ENCODE measurements around the gene CDK2AP2. TPM values are rescaled to one million over a fixed set of nuclear protein-coding genes. Genes with fewer than 3 reads are reported as not detected.

CDK2AP2 gene
- total and polyA plus RNA-seq, 10 of the 15 experiments (the other 5 are each of a cell fraction or from before 2014, with no cell fraction given), result 8.0 to 177 (median 40.9) TPM

DNA sequence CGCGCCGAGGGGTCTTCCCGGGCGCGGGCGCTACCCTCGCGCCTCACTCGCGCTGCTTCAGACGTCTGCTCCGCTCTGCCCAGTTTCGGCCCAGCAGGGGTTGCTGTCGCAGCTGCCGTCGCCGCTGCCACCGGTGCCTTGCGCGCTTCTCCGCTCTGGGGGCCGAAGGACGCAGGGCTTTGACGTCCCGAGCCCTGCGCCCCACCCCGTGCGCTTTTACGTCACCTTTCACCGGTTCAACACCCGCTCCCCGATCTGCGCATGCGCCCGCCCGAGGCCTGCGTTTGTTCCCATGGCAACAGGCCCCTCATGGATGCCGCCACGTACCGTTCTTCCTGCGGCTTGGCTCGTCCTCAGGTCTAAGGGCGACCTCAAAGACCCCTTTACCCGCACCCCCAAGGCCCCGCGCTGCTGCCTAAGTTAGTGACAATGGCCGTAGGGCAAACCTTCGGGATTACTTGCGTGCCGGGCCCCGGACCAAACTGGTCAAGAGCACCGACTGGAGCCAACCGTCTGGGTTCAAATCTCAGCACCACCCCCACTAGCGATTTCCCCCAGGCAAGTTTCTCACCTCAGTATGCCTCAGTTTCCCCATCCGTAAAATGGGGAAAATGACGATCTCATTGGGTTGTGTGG, 642 bp upstream of the CDK2AP2 start (continued):
- peak; percentile 90 for TF ChIP-seq NKRF (conservative IDR thresholded peaks at IDR 0.05)
- TF ChIP-seq CHD2 (IDR thresholded peaks at IDR 0.05; ENCODE audit: borderline replicate concordance, low read depth, low read length), result no peak
- peak; percentile 98 for TF ChIP-seq CREB1 (IDR thresholded peaks at IDR 0.05; ENCODE audit: low read depth)
- no peak for TF ChIP-seq DPF2 (IDR thresholded peaks at IDR 0.05)
- no peak for TF ChIP-seq RBBP5 (conservative IDR thresholded peaks at IDR 0.05)
- TF ChIP-seq BRCA1 (IDR thresholded peaks at IDR 0.05; ENCODE audit: low read depth, low read length), result no peak
- TF ChIP-seq, protein P1, sequence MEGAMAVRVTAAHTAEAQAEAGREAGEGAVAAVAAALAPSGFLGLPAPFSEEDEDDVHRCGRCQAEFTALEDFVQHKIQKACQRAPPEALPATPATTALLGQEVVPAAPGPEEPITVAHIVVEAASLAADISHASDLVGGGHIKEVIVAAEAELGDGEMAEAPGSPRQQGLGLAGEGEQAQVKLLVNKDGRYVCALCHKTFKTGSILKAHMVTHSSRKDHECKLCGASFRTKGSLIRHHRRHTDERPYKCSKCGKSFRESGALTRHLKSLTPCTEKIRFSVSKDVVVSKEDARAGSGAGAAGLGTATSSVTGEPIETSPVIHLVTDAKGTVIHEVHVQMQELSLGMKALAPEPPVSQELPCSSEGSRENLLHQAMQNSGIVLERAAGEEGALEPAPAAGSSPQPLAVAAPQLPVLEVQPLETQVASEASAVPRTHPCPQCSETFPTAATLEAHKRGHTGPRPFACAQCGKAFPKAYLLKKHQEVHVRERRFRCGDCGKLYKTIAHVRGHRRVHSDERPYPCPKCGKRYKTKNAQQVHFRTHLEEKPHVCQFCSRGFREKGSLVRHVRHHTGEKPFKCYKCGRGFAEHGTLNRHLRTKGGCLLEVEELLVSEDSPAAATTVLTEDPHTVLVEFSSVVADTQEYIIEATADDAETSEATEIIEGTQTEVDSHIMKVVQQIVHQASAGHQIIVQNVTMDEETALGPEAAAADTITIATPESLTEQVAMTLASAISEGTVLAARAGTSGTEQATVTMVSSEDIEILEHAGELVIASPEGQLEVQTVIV (IDR thresholded peaks at IDR 0.05; ENCODE audit: borderline replicate concordance, partially characterized antibody), result no peak
- TF ChIP-seq SMARCA5 (IDR thresholded peaks at IDR 0.05), result peak; percentile 60
- TF ChIP-seq IKZF1 (conservative IDR thresholded peaks at IDR 0.05), result peak; percentile 78
- no peak for TF ChIP-seq MTA3 (IDR thresholded peaks at IDR 0.05; ENCODE audit: borderline replicate concordance, low read length)
- 0 out of 2 replicates have a peak, but pooled peaks have one; percentile 45 for TF ChIP-seq BACH1 (IDR thresholded peaks at IDR 0.05; ENCODE audit: borderline replicate concordance)
- no peak for TF ChIP-seq ATF3 (IDR thresholded peaks at IDR 0.05; ENCODE audit: borderline replicate concordance, extremely low read depth, low read depth, low read length)
- no peak for TF ChIP-seq ZNF622 (IDR thresholded peaks at IDR 0.05)
- TF ChIP-seq SIX5 (IDR thresholded peaks at IDR 0.05; ENCODE audit: low read depth, low read length, severe bottlenecking), result peak; percentile 11
- no peak for TF ChIP-seq FOXK2 (IDR thresholded peaks at IDR 0.05)
- 0 out of 2 replicates have a peak, but pooled peaks have one; percentile 26 for TF ChIP-seq POLR2AphosphoS5 (IDR thresholded peaks at IDR 0.05; ENCODE audit: low read length)
- no peak for TF ChIP-seq NFIC (IDR thresholded peaks at IDR 0.05; ENCODE audit: low read depth, low read length)
- TF ChIP-seq NFXL1 (IDR thresholded peaks at IDR 0.05; ENCODE audit: borderline replicate concordance), result no peak
- peak; percentile 22; the same call in 1 of the 2 replicates for TF ChIP-seq RUNX3 (IDR thresholded peaks at IDR 0.05; ENCODE audit: low read length)
- TF ChIP-seq, protein P2, sequence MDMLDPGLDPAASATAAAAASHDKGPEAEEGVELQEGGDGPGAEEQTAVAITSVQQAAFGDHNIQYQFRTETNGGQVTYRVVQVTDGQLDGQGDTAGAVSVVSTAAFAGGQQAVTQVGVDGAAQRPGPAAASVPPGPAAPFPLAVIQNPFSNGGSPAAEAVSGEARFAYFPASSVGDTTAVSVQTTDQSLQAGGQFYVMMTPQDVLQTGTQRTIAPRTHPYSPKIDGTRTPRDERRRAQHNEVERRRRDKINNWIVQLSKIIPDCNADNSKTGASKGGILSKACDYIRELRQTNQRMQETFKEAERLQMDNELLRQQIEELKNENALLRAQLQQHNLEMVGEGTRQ (IDR thresholded peaks at IDR 0.05; ENCODE audit: borderline replicate concordance, low read depth, low read length), result no peak; the same call in 1 of the 2 replicates
- TF ChIP-seq EGR1 (IDR thresholded peaks at IDR 0.05; ENCODE audit: borderline replicate concordance in 1 of 2, low read depth in 2 of 2, low read length in 2 of 2), result no peak
- no peak for TF ChIP-seq MTA2 (IDR thresholded peaks at IDR 0.05; ENCODE audit: low read depth)
- TF ChIP-seq CBX3 (IDR thresholded peaks at IDR 0.05; ENCODE audit: borderline replicate concordance, low read depth), result no peak
- TF ChIP-seq, protein P3, sequence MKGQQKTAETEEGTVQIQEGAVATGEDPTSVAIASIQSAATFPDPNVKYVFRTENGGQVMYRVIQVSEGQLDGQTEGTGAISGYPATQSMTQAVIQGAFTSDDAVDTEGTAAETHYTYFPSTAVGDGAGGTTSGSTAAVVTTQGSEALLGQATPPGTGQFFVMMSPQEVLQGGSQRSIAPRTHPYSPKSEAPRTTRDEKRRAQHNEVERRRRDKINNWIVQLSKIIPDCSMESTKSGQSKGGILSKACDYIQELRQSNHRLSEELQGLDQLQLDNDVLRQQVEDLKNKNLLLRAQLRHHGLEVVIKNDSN (IDR thresholded peaks at IDR 0.05; ENCODE audit: borderline replicate concordance, extremely low read length, insufficient read depth, low read depth, low read length), result peak; percentile 22
- no peak for TF ChIP-seq ETV6 (conservative IDR thresholded peaks at IDR 0.05 in 1 of 2, IDR thresholded peaks at IDR 0.05 in 1 of 2; ENCODE audit: borderline replicate concordance in 1 of 2, low read depth in 1 of 2)

All from GM12878 (cell line).